ENCODE data around the gene MXD3.

GRCh38 chr5:177325868-177326381 is 14.2 kb upstream of the MXD3 start:
- TF ChIP-seq CTCF (conservative IDR thresholded peaks at IDR 0.05; ENCODE audit: low read length) (no peak), EZH2phosphoT487 (IDR thresholded peaks at IDR 0.05; ENCODE audit: borderline replicate concordance, low read depth, low read length) (no peak)
